ENCODE data around the gene CD40.

CD40 gene

GRCh38 chr20:46173652-46174468 lies 55.7 kb downstream of the CD40 start:
- no peak for DNase-seq (ENCODE audit: low read depth)

- DNase-seq (ENCODE audit: low read depth): peak; percentile 26
Measured at GRCh38 chr20:46174469-46175126, 56.5 kb downstream of the CD40 start.

DNA sequence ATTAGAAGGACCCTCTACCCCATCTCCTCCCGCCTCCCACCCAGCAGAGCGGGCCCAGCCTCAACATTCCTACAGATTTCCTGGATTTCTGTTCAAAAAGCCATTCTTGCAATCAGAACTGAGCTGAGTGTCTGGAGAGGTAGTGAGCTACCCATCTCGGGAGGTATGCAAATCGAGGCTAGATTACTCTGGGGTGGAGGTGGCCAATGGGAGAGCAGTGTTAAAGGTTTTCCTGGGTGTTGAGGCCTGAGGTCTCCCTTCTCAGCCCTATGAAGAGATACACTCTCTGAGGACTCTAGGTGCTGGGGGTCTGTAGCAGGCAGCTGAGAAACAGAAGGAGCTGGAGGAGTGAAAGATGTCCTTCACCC lies 57.0 kb downstream of the CD40 start:
- DNase-seq (ENCODE audit: low read depth): no peak

- no peak for DNase-seq (ENCODE audit: low read depth)
Measured at GRCh38 chr20:46176739-46177378, 58.7 kb downstream of the CD40 start.

GRCh38 chr20:46177768-46178167 lies 59.7 kb downstream of the CD40 start:
- DNase-seq (ENCODE audit: low read depth): no peak

- no peak for DNase-seq (ENCODE audit: low read depth)
Measured at GRCh38 chr20:46178891-46179290, 60.8 kb downstream of the CD40 start.
